ES-I3 (cell line): ENCODE results near the gene SLC38A5.

ENCODE experiments used
- H3K36me3 ChIP-seq: 2 replicates; pipeline ENCODE4 v1.6.1; 2013; ENCODE audit warnings: mild to moderate bottlenecking, low read length, control low read depth, moderate library complexity; ENCODE audit not compliant: insufficient read depth
- H3K4me1 ChIP-seq: 2 replicates; pipeline ENCODE4 v1.6.1; 2013; ENCODE audit warnings: mild to moderate bottlenecking, control low read depth, low read length; ENCODE audit not compliant: insufficient read depth
- H3K9ac ChIP-seq: 2 replicates; pipeline ENCODE4 v1.6.1; 2013; ENCODE audit warnings: low read depth, mild to moderate bottlenecking, low read length, moderate library complexity
- H3K9me3 ChIP-seq: 2 replicates; pipeline ENCODE4 v1.6.1; 2013; ENCODE audit warnings: mild to moderate bottlenecking, low read length, moderate library complexity; ENCODE audit not compliant: control insufficient read depth, insufficient read depth

Gene SLC38A5

GRCh38 chrX:48505481-48505880, 35.4 kb upstream of the SLC38A5 start:
- H3K9me3 ChIP-seq: no peaks in the 10 kb centered on the region
- H3K4me1 ChIP-seq: no peaks in the 10 kb centered on the region
- H3K9ac ChIP-seq: no peak overlapping the region
- no peaks in the 10 kb centered on the region for H3K36me3 ChIP-seq

GRCh38 chrX:48504261-48504660, 34.2 kb upstream of the SLC38A5 start:
- H3K9ac ChIP-seq: no peak overlapping the region
- H3K36me3 ChIP-seq: no peaks in the 10 kb centered on the region
- H3K9me3 ChIP-seq: no peaks in the 10 kb centered on the region

GRCh38 chrX:48498374-48498809, 28.3 kb upstream of the SLC38A5 start:
- Histone ChIP-seq H3K36me3 (no peaks in the 10 kb centered on the region), H3K9me3 (no peaks in the 10 kb centered on the region), H3K9ac (no peak overlapping the region), H3K4me1 (peaks cover 3% of the 10 kb centered on the region; the same call in 1 of the 2 replicates)

More at GRCh38 chrX:48504261-48504660, 34.2 kb upstream of the SLC38A5 start:
- H3K4me1 ChIP-seq: no peaks in the 10 kb centered on the region

- no peaks in the 10 kb centered on the region for H3K36me3 ChIP-seq
- no peak overlapping the region for H3K9ac ChIP-seq
- H3K4me1 ChIP-seq: peaks cover 3% of the 10 kb centered on the region; the same call in 1 of the 2 replicates
- no peaks in the 10 kb centered on the region for H3K9me3 ChIP-seq
Measured at GRCh38 chrX:48497871-48498270, 27.8 kb upstream of the SLC38A5 start.

- H3K36me3 ChIP-seq: no peaks in the 10 kb centered on the region
- no peak overlapping the region for H3K9ac ChIP-seq
Measured at GRCh38 chrX:48496660-48497059, 26.6 kb upstream of the SLC38A5 start.

GRCh38 chrX:48493890-48494364, 23.9 kb upstream of the SLC38A5 start:
- H3K9ac ChIP-seq: no peak overlapping the region
- no peaks in the 10 kb centered on the region; the same call in 1 of the 2 replicates for H3K9me3 ChIP-seq
- no peaks in the 10 kb centered on the region for H3K36me3 ChIP-seq
- peaks cover 8% of the 10 kb centered on the region; the same call in 1 of the 2 replicates for H3K4me1 ChIP-seq

More at GRCh38 chrX:48496660-48497059, 26.6 kb upstream of the SLC38A5 start:
- no peaks in the 10 kb centered on the region for H3K9me3 ChIP-seq
- peaks cover 8% of the 10 kb centered on the region; the same call in 1 of the 2 replicates for H3K4me1 ChIP-seq

GRCh38 chrX:48492293-48492910, 22.3 kb upstream of the SLC38A5 start:
- Histone ChIP-seq H3K36me3 (no peaks in the 10 kb centered on the region), H3K9me3 (no peaks in the 10 kb centered on the region; the same call in 1 of the 2 replicates), H3K9ac (no peak overlapping the region), H3K4me1 (peaks cover 4% of the 10 kb centered on the region; the same call in 1 of the 2 replicates)

- H3K4me1 ChIP-seq: peaks cover 4% of the 10 kb centered on the region; the same call in 1 of the 2 replicates
- H3K9ac ChIP-seq: no peak overlapping the region
- H3K36me3 ChIP-seq: no peaks in the 10 kb centered on the region
- H3K9me3 ChIP-seq: no peaks in the 10 kb centered on the region; the same call in 1 of the 2 replicates
Measured at GRCh38 chrX:48491809-48492208, 21.7 kb upstream of the SLC38A5 start.

- no peaks in the 10 kb centered on the region; the same call in 1 of the 2 replicates for H3K9me3 ChIP-seq
- H3K4me1 ChIP-seq: peaks cover 4% of the 10 kb centered on the region; the same call in 1 of the 2 replicates
- no peak overlapping the region for H3K9ac ChIP-seq
- no peaks in the 10 kb centered on the region for H3K36me3 ChIP-seq
Measured at GRCh38 chrX:48490661-48491060, 20.6 kb upstream of the SLC38A5 start.

GRCh38 chrX:48489892-48490291, 19.8 kb upstream of the SLC38A5 start:
- no peak overlapping the region for H3K9ac ChIP-seq
- H3K9me3 ChIP-seq: no peaks in the 10 kb centered on the region; the same call in 1 of the 2 replicates
- peaks cover 3% of the 10 kb centered on the region; the same call in 1 of the 2 replicates for H3K36me3 ChIP-seq
- H3K4me1 ChIP-seq: peaks cover 4% of the 10 kb centered on the region; the same call in 1 of the 2 replicates

GRCh38 chrX:48489296-48489695, 19.2 kb upstream of the SLC38A5 start:
- peaks cover 4% of the 10 kb centered on the region; the same call in 1 of the 2 replicates for H3K4me1 ChIP-seq
- peaks cover 3% of the 10 kb centered on the region; the same call in 1 of the 2 replicates for H3K36me3 ChIP-seq
- H3K9me3 ChIP-seq: no peaks in the 10 kb centered on the region; the same call in 1 of the 2 replicates
- no peak overlapping the region for H3K9ac ChIP-seq

- peaks cover 3% of the 10 kb centered on the region; the same call in 1 of the 2 replicates for H3K36me3 ChIP-seq
- H3K4me1 ChIP-seq: peaks cover 4% of the 10 kb centered on the region; the same call in 1 of the 2 replicates
Measured at GRCh38 chrX:48488034-48488433, 18.0 kb upstream of the SLC38A5 start.

GRCh38 chrX:48487362-48487798, 17.3 kb upstream of the SLC38A5 start:
- H3K4me1 ChIP-seq: peaks cover 4% of the 10 kb centered on the region; the same call in 1 of the 2 replicates
- peaks cover 3% of the 10 kb centered on the region; the same call in 1 of the 2 replicates for H3K36me3 ChIP-seq
- no peak overlapping the region for H3K9ac ChIP-seq

More at GRCh38 chrX:48488034-48488433, 18.0 kb upstream of the SLC38A5 start:
- Histone ChIP-seq H3K9ac (no peak overlapping the region), H3K9me3 (no peaks in the 10 kb centered on the region; the same call in 1 of the 2 replicates)

GRCh38 chrX:48482526-48482925, 12.5 kb upstream of the SLC38A5 start:
- Histone ChIP-seq H3K4me1 (no peaks in the 10 kb centered on the region), H3K9me3 (no peaks in the 10 kb centered on the region), H3K36me3 (peaks cover 3% of the 10 kb centered on the region; the same call in 1 of the 2 replicates), H3K9ac (no peak overlapping the region)

More at GRCh38 chrX:48487362-48487798, 17.3 kb upstream of the SLC38A5 start:
- no peaks in the 10 kb centered on the region; the same call in 1 of the 2 replicates for H3K9me3 ChIP-seq
